ENCODE results near the gene ATP6V0B.

Gene ATP6V0B

DNA sequence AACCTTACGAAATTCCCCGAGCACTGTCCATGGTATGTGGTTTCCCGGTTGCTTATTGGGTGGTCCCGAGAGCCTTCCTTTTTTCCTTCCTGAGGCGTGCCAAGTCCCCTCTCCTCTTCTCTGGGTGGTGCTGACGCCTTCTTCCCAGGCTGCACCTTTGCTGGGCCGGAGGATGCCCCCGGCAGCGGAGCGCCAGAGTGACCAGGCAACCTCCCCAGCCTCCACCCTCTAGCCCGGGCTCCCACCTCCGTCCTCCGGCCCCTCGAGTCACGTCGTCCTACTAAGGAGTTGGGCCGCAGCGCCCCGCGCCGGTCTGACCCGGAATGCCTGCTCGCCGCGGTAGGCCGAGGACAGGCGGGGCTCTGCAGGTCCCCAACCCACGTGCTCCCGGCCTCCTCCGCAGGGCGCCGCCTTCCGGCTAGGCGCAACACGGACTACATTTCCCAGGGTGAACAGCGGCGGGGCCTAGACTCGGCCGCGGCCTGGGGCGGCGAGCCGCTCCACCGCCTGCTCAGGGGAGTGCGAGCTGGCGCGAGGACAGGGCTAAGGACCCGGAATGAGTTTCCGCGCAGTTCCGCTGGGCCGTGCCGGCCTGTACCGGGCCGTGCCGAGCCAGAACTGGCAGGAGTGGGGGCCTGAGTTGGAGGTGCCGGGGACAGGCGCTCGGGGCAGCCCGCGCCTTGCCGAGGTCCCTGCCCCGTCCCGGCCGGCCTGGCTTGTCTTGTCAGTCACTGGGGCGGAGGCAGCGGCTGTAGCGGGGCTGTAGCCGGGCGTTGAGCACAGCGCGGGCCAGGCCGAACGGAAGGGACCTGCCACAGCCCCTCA lies 28.3 kb upstream of the ATP6V0B start, which contains the start of gene IPO13:
TSS of gene IPO13 (plus strand) at position 715 of the 825 bp plus-strand sequence. CDS start 651 bp downstream, outside the sequence.
- DNase-seq (ENCODE audit: low spot score): peak; percentile 97

GRCh38 chr1:43947061-43947873 lies 27.5 kb upstream of the ATP6V0B start:
- no peak for DNase-seq (ENCODE audit: low spot score)

- no peak for DNase-seq (ENCODE audit: low spot score)
Measured at GRCh38 chr1:43947874-43948437, 26.8 kb upstream of the ATP6V0B start.

- DNase-seq (ENCODE audit: low spot score): no peak
Measured at GRCh38 chr1:43949678-43950077, 25.1 kb upstream of the ATP6V0B start.

GRCh38 chr1:43951021-43951985 lies 23.5 kb upstream of the ATP6V0B start:
- no peak for DNase-seq (ENCODE audit: low spot score)

DNA sequence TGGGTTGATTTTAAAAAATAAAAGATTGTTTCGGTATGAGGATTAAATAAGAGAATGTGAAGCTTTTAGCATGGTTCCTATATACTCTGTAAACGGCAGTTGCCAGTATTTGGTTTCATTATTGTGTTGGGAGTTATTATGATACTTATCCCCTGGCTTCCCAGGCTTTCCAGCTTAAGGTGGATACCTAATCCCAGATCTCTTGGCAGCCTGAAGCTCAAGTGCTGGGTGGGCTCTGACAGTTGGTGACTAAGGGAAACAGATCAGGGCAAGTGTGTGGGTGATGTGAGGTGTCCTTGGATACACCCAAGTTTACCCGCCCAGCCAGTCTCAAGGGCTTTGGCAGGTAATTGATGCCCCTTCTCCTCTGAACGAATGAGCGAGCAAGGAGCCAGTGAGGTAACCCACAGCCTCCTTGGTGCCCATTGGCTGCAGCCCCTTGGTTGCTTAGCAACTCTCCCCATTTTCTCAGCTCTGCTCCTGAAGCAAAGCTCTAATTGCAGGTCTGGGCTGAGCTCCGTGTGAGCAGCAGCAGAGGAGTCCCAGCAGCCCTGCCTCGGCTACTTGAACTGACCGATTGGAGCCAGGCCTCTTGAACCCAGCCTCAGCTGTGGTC lies 21.9 kb upstream of the ATP6V0B start:
- no peak for DNase-seq (ENCODE audit: low spot score)

DNA sequence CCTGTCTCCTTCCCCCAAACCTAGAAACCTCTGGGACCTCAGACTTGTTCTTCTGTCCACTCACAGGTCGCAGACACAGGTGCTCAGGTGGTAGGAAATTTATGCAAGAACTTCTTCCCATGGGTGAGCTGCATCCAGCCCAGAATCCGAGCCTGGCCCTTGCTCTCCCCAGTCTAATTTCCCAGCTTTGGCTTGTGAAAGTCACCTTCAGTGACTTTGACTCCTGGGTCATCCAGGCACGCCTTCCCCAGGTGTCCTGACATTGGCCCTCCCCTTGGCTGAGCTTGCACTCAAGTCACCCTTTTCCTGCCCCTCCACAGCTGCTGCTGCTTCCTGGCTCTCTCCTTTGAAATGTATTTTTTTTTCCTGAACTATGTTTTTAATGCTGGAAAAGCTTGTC lies 21.4 kb upstream of the ATP6V0B start:
- DNase-seq (ENCODE audit: low spot score): no peak

GRCh38 chr1:43954036-43954435 lies 20.7 kb upstream of the ATP6V0B start:
- DNase-seq (ENCODE audit: low spot score): no peak

- no peak for DNase-seq (ENCODE audit: low spot score)
Measured at GRCh38 chr1:43956234-43956633, 18.5 kb upstream of the ATP6V0B start.

DNA sequence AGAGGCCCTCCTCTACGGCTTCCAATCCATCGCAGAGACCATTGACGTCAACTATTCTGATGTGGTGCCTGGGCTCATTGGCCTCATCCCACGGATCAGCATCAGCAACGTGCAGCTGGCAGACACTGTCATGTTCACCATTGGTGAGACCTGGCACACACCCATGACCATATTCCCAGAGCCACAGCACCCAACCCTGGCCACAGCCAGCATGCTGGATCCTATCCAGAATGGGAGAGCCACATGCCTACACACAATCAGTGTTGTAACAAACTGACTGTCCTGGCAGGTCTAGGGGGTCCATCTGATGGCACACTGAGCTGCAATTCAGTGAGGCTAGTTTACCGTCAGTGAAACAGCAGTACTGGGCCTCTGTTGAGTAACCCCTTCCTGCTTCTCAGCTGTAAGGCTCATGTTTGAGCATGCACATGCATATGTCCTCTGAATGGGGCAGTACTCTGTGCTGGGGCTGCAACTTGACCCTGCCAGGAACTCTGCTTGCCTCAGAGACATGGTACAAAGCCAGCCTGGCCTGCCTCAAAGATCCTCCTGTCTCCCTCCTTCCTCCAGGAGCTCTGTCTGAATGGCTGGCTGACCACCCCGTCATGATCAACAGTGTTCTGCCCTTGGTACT lies 17.2 kb upstream of the ATP6V0B start:
- DNase-seq (ENCODE audit: low spot score): no peak

DNA sequence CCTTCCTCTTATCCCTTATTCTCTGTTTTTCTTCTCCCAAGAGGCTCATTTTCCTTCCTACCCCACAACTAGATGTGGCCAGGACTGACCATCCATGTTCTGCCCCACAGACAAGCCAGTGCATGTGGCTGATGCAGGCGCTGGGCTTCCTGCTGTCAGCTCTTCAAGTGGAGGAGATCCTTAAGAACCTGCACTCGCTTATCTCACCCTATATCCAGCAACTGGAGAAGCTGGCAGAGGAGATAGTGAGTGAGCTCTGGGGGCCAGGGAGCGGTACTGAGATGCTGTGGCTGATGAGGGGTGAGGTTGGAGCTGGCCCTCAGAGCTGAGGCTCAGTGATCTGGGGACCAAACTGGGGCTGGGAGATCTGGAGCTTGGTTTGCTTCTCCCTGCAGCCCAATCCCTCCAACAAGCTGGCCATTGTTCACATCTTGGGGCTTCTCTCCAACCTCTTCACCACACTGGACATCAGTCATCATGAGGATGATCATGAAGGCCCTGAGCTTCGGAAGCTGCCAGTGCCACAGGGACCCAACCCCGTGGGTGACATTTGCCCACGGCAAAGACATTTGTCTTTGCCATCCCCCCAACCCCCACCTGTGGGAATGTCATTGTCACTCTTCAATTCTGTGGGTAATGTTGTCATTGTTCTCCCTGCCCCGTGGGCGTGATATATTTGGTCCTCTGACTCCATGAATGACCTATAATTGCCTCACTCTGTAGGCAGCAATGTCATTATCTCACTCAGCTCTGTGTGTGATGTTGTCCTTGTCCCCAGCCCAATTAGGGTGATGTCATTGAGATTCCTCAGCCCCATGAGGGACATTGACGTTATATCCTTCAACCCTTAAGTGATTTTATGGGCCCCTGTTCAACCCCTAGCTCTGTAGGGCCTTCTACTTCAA lies 16.2 kb upstream of the ATP6V0B start:
- no peak for DNase-seq (ENCODE audit: low spot score)

DNA sequence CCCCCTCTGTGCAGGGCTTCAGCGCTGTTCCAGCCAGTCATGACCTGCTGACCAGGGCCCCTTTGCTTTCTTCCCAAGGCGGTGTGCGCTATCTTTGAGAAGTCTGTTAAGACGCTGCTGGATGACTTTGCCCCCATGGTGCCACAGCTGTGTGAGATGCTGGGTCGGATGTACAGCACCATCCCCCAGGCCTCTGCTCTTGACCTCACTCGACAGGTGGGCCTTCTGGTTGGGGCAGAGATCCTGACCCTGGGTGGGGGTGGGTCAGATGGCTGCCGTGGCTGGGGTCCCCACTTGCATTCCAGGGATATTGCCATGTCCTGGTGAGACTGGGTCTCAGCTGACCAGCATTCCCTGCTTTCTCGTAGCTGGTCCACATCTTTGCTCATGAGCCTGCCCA lies 14.0 kb upstream of the ATP6V0B start:
- DNase-seq (ENCODE audit: low spot score): no peak

DNA sequence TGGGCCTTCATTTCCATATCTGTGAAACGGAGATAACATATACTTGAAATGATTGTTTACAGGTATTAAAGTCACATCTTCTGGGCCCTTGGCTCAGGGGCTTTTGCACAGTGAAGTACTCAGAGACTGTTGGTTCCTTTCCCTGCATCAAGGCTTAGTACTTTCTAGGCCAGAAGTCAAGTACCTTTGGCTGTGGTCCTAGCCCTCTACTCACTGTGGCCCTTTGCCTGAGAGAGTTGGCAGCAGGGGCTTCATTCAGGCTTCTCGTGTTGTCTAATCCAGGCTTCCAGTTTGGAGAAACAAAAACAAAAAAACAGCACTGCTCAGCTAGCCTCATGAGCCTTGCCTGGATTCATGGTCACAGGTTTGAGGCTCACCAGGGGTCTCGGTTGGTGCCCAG lies 13.1 kb upstream of the ATP6V0B start:
- no peak for DNase-seq (ENCODE audit: low spot score)

DNA sequence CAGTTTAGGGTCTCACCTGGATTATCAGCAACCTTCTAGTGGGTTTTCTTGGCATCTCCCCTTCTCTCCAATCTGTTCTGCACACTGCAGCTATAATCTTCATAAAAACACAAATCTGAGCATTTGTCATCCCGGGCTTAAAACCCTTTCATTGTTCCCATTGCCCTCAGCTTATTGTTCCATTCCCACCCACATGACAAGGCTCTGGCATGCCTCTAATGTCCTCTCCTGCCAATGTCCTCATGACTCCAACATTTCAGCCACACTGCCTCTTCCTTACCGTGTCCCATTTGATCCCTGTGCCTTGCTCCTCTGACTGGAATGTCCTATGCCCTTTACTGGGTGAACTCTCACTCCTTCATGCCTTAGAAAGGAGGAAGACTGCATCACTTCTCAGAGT lies 12.4 kb upstream of the ATP6V0B start:
- no peak for DNase-seq (ENCODE audit: low spot score)

DNA sequence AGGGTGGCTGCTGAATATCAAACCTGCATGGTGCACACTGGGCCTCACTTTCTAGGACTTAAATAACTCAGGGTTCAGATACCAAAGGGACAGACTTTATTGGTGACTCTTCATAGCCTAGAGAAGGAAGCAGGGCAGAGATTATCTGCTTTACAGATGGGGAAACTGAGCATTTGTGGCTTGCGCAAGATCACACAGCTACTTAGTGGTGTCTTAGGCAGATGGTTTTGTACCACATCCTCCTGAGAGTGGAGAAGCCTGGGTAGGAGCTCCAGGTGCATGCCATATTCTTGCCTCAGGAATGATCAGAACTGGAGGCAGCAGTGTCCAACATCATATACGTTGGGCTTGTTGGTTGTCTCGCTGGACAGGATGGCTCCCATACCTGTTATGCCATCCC lies 11.8 kb upstream of the ATP6V0B start:
- DNase-seq (ENCODE audit: low spot score): no peak

GRCh38 chr1:43963890-43964289 lies 10.9 kb upstream of the ATP6V0B start:
- no peak for DNase-seq (ENCODE audit: low spot score)

DNA sequence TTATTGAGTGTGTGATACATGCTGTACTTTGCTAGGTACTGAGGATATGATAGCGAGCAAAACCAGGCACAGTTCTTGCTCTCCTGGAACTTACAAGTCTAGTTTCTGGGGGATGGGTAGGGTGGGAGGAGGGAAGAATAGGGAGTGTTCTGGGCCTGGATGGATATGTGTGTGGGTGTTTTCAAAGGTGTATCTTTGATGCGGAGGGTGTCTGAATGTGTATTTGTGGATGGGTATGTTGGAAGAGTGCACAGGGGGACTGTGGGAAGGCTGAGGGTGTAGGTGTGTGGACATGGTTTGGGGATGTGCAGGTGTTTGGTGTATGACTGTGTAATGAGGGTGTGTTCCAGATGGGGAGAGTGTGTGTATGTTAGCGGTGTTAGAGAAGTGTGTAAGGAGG lies 9.4 kb upstream of the ATP6V0B start:
- no peak for DNase-seq (ENCODE audit: low spot score)

DNA sequence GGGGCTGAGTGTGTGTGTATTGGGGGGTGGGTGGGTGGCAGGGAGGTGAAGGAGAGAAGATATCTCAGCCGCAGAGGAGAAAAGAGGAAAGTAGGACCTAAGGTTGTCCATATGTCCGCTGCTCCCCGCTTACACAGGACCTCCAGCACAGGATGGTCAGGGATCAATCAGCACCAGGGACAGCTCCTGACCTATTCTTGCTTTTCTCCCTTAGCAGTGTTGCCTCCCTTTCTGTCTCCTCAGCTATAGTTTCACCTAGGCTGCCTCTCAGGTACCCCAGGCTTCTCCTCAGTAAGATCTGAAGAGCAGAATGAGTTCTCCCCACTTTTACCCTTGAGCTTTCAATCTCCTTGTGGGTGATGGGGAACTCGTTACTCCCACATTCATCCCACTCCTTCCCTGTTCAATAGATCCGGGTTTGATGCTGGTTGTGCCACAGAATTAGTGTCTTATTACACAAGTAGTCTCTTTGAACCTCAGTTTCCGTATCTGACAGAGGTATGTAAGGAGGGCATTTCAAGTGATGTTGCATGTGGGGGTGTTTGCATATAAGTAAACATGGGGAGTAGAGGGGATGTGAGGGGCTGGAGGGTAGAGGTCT lies 6.3 kb upstream of the ATP6V0B start:
- DNase-seq (ENCODE audit: low spot score): no peak

DNA sequence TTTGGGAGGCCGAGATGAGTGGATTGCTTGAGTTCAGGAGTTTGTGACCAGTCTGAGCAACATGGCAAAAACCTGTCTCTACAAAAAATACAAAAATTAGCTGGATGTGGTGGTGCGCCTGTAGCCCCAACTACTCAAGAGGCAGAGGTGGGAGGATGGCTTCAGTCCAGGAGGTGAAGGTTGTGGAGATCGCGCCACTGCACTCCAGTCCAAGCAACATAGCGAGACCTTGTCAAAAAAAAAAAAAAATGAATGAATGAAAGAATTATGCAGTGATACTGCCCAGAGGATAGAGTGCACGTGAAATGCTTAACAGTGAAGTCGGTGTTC lies 5.4 kb upstream of the ATP6V0B start:
- no peak for DNase-seq (ENCODE audit: low spot score)
